Ramos (cell line): ENCODE measurements around the gene IGIP.

Source experiments
- in situ Hi-C: fragments of 300-500 bp; cut with MboI; formaldehyde crosslinking; loops from one replicate; pipeline ENCODE4 v1.14.3; 2022; ENCODE audit warnings: low sequenced_read_pairs; ENCODE audit not compliant: unreplicated experiment

Gene IGIP

DNA sequence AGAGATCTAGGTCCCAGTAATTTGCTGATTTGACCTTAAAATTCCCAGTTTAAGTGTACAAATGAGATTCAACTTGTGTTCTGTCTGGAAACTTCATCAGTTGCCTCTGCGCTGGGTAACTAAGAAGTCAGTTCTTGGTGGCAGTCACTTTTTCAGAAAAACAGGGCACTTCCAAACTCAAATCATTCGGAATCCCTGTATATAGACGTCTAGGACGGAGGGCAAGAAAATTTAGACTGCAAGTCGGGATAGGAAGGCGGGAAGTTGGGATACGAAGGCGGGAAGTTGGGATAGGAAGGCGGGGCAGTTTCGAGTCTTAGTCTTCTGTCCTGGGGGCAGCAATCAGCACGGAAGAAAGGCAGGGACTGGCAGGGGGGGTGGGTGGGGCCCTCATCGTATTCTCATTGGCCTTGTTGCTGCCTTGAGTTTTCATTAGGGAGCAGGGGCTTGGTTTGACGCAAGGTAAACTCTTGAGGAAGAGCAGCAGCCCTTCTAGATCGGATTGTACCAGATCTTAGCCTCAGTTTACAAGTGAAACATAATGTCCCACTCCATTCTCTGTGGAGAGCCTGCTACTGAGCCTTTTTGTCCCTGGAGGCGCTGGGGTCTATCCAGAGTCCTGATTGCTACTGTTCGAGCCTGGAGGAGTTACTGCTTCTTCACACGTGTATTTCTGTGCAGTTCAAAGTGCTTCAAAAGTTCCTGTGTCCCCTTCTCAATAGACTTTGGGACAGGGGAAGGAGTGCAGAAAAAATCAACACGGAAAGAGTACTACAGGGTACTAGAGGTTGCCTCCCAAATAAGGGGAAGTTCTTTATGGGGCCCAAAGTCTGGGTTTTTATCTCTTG, 14.5 kb upstream of the IGIP start:
- in situ Hi-C loops, result no loop called here

- in situ Hi-C loops, result no loop called here
Measured at GRCh38 chr5:140111859-140112551, 13.7 kb upstream of the IGIP start.

DNA sequence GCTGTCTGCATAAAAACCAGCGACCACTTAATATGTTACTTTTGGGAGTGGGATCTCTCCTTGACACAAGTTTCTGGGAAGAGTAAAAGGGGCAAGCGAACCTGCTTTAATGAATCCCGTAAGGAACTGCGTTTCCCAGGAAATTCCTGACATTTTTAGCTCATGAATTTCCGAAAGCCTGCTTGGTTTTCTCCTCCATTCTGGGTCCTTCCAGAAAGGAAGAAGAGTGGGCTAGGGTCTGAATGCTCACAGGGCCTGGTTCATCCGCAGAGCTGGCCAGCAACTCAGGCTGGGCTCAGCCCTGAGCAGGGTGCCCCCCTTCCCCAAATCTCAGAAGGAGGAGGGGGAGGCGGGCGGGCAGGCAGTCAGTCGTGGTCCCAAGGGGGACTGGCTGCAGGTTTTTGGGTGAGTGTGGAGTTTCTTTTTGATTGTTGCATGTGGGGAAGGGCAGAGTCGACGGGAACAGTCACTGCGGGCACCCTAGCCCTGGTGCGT, 13.0 kb upstream of the IGIP start:
- in situ Hi-C loops, result no loop called here

DNA sequence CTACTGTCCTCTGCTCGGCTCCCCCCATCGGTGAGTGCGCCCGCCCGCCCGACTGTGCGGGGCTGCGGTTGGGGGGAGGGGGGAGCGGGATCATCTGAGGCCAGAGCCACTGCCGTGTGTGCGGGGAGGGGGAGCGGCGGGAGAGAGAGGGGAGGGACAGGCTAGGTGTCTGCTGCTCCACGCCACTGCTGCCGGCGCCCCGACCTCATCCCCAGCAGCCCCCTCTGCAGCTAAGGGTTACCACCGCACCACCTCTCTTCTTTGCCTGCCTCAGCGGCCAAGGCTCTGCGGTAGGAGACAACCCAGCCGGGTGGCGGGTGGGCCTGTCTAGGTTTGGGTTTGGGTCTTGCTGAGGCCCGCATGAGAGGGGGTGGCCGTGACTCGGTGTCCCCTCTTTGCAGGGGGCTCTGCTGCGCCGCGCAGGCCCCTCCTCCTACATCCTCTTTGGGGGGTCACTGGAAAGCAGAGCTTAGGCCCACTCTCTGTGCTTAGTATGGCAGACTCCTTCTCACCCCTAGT, 12.5 kb upstream of the IGIP start:
- in situ Hi-C loops, result no loop called here

DNA sequence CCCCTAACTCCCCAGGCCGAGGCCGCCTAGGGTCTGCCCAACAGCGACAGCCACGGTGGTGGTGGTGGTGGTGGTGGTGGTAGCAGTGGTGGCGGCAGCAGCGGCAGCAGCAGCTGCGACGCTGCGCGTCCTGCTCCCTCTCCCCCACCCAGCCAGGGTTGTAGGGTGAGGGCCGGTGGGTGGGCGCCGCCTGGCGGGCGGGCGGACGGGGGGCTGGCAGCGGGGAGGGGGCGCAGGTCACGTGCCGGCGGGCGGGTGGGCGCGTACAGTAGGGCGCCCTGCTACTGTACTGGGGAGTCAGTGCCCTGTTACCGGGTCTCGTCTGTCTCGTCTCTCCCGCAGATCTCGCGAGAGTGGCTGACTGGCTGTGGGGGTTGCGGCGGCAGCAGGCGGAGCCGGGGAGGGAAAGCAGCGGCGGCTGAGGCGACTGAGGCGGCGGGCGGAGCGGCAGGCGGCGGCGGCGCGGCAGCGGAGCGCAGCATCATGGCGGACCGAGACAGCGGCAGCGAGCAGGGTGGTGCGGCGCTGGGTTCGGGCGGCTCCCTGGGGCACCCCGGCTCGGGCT, 12.0 kb upstream of the IGIP start, which contains the start of gene PURA:
TSS of gene PURA (plus strand) at position 411 of the 565 bp plus-strand sequence. CDS start at position 484, 73 bp downstream.
- in situ Hi-C loops, result no loop called here

DNA sequence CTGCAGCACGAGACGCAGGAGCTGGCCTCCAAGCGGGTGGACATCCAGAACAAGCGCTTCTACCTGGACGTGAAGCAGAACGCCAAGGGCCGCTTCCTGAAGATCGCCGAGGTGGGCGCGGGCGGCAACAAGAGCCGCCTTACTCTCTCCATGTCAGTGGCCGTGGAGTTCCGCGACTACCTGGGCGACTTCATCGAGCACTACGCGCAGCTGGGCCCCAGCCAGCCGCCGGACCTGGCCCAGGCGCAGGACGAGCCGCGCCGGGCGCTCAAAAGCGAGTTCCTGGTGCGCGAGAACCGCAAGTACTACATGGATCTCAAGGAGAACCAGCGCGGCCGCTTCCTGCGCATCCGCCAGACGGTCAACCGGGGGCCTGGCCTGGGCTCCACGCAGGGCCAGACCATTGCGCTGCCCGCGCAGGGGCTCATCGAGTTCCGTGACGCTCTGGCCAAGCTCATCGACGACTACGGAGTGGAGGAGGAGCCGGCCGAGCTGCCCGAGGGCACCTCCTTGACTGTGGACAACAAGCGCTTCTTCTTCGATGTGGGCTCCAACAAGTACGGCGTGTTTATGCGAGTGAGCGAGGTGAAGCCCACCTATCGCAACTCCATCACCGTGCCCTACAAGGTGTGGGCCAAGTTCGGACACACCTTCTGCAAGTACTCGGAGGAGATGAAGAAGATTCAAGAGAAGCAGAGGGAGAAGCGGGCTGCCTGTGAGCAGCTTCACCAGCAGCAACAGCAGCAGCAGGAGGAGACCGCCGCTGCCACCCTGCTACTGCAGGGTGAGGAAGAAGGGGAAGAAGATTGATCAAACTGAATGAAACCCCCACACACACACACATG, 11.2 kb upstream of the IGIP start:
- in situ Hi-C loops, result no loop called here

DNA sequence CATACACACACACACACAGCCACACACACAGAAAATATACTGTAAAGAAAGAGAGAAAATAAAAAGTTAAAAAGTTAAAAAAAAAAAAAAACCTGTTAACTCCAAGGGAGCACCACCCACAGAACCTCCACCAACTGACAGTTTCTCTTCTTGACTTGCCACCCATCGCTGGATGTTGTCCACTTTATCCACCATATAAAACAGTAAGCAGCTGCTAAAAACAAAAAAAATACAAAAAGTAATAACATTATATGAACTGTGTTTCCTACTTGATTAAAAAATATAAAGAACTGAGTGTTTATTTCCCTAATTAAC, 10.6 kb upstream of the IGIP start:
- in situ Hi-C loops, result no loop called here

- in situ Hi-C loops, result no loop called here
Measured at GRCh38 chr5:140116716-140117115, 9.0 kb upstream of the IGIP start.

- in situ Hi-C loops, result no loop called here
Measured at GRCh38 chr5:140117523-140117922, 8.2 kb upstream of the IGIP start.

- in situ Hi-C loops, result no loop called here
Measured at GRCh38 chr5:140118302-140118936, 7.3 kb upstream of the IGIP start.

- in situ Hi-C loops, result no loop called here
Measured at GRCh38 chr5:140126315-140127012, 727 bp downstream of the IGIP start.

DNA sequence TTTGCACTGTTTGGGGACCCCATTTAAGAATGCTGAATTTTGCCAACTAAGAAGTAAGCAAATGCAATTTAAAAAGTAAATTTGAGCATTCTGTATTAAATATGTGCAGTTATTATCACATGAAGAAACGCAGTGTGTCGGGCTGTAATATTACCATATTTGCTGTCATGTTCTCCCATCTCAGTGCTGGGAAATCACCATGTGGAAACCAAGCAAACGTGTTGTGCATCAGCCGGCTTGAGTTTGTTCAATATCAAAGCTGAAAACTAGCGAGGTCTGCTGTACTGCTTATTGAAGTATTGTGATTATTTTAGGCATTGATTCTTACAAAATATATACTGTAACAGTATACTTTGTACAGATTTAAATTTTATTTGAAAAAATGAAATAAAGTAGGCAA, 2.6 kb downstream of the IGIP start:
- in situ Hi-C loops, result no loop called here

GRCh38 chr5:140130949-140131733, 5.4 kb downstream of the IGIP start:
- in situ Hi-C loops, result no loop called here

DNA sequence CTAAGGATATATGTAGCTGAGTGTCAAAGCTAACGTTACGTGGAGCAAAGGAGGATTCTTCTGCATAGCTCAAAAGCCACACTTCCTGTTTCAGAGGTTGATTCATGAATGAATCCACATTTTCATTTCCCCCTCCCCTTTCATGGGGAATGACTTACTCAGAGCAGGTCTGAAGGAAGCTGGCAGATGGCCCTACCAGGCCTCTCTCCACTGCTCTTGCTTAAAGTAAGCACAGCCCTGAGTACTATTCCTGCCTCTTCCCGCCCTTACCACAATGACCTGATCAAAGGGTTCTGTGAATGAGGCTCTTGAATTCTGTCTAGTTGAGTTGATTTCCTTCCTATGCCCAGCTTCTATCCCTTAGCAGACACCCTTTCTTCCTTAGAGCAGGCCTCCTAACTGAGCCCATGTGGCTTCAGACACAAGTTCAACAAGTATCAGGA, 6.3 kb downstream of the IGIP start:
- in situ Hi-C loops, result no loop called here

DNA sequence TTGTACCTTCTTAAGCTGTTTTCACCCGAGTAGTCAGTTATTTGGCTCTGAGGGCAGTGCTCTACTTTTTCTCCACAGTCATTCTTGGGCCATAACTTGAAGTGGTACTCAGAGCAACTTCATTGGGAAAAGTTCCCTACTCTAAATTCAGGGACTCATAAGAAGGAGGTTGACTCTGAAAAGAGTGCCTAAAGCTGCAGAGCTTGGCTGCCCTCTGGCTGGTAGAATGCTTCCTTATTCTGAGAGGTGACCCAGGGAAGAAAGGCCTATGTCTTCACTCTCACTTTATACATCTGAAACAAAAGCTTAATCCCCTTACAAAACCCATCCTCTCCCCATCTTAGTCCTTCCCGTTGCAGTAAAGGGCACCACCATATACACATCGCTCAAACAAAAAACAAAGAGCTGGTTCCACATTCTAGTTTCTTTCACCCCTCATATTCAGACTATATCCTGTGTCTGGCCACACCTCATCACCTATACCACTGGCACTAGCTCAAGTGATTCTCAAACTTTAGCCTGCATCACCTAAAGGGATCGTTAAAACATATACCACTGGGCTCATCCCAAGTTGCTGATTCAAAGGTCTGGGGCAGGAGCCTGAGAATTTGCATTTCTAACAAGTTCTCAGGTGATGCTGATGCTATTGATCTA, 7.9 kb downstream of the IGIP start:
- in situ Hi-C loops, result no loop called here

GRCh38 chr5:140134277-140134935, 8.7 kb downstream of the IGIP start:
- in situ Hi-C loops, result no loop called here

GRCh38 chr5:140135127-140135526, 9.4 kb downstream of the IGIP start:
- in situ Hi-C loops, result no loop called here
